Stomach (tissue), 4 donors: Measurements from ENCODE around the gene CCDC122.

ENCODE experiments used
- CTCF ChIP-seq, 7 experiments: fragments of 450-650 bp in 4 of 7; fragments of 200-600 bp in 3 of 7; sonication (generic) in 3 of 7; IDR thresholded peaks; one replicate each; pipeline ENCODE4 v1.5.1; 2016 to 2019; ENCODE audit warnings: antibody characterized with exemption in 7 of 7, control low read depth in 2 of 7, mild to moderate bottlenecking in 1 of 7
- POLR2A ChIP-seq, 4 donors: fragments of 450-650 bp; IDR thresholded peaks; one replicate each; pipeline ENCODE4 v1.6.1; 2016; ENCODE audit warnings: antibody characterized with exemption in 4 of 4, control low read depth in 2 of 4, mild to moderate bottlenecking in 1 of 4, moderate library complexity in 1 of 4

- TF ChIP-seq POLR2A (IDR thresholded peaks at IDR 0.05) (no peak), CTCF (IDR thresholded peaks at IDR 0.05) (no peak)
These were observed 78.7 kb downstream of the CCDC122 start for GRCh38 chr13:43800828-43801227.
